Measurements from ENCODE around the gene WNT11.

WNT11 gene

DNA sequence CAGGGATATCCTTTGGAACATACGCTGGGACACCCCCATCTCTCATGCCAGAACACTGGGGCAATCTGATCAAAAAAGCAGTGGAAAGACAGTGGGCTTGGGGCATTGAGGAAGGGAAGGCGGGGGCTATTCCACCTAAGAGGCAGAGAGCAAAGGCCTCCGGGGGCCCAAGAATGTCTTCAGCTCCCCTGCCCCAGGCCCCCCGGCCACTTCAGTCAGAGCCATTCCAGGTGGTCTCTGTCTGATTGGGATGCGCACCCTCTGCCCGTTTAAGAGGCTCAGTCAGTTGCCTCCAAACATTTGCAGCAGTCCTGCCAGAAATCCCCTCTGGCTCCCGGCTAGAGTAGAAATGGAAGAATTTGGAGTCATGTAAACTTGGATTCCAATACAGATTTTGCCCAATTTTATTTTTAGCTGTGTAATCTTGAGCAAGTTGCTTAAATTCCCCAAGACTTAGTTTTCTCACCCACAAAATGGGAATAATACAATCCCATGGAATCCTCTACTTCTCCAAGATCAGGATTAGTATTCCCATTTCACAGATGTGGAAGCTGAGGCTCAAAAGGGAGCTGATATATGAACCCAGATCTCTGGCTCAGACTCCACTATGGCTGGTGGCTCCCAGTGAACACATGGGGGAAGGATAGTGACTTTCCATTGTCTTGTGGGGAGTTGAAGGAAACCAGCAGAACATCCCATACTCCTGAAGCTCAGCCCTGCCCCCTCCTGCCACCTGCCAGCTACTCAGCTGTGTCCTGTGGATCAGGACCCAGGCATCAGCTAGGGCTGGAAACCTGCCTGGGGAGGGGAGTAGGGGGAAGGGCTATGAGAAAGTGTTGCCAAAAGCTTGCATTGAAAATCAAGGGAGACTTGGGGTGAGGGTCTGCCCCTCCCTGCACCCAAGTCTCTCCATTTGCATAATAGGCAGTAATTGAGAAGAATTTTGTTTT, 6.1 kb upstream of the WNT11 start:
- H3K4me3 ChIP-seq (ENCODE audit: low read depth, low read length) = no peak overlapping the region
- TF ChIP-seq, protein P1, sequence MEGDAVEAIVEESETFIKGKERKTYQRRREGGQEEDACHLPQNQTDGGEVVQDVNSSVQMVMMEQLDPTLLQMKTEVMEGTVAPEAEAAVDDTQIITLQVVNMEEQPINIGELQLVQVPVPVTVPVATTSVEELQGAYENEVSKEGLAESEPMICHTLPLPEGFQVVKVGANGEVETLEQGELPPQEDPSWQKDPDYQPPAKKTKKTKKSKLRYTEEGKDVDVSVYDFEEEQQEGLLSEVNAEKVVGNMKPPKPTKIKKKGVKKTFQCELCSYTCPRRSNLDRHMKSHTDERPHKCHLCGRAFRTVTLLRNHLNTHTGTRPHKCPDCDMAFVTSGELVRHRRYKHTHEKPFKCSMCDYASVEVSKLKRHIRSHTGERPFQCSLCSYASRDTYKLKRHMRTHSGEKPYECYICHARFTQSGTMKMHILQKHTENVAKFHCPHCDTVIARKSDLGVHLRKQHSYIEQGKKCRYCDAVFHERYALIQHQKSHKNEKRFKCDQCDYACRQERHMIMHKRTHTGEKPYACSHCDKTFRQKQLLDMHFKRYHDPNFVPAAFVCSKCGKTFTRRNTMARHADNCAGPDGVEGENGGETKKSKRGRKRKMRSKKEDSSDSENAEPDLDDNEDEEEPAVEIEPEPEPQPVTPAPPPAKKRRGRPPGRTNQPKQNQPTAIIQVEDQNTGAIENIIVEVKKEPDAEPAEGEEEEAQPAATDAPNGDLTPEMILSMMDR (IDR thresholded peaks at IDR 0.05; ENCODE audit: low read depth, low read length) = no peak

DNA sequence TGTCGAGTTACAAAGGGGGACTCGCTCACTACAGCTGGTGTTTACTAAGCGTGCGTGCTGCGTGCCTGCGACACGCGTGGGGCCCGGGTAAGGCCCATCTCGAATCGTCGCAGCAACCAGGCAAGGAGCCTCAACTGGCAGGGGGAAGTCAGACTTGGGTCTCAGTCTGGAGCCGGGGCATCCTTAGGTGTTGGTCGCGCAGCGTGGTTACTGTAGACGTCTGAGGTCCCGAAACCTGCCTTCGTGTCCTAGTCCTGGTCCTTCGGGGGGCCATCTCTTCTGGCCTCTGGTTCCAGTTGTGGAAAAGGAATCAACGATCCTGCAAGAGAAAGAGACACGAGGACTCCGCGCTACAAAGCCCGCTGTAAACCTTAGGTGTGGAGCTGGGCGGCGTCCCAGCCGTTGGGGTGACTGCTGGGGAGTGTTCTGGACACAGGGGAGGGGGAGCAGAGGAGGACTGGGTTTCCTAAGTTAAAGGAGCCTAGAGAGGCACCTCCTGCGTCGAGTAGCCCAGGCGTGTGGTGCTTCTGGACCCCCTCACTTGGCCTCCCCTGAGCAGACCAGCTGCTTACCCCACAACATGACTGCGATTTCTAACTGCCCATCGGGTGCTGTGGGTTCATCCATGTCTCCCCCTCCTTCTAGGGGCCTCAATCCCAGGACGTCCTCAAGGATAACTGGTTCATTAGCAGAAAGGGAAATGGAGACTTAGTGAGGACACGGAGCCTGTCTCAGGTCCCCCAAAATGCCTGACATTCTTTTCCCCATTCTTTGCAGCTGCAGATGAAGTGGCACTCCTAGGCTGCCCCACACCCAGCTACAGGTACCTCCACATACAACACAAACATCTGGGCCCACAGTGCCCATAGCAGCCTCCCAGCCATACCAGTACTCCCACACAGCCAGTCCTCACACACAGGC, 4.9 kb upstream of the WNT11 start:
- TF ChIP-seq, protein P1 (IDR thresholded peaks at IDR 0.05; ENCODE audit: low read depth, low read length) = no peak
- no peak overlapping the region for H3K4me3 ChIP-seq (ENCODE audit: low read depth, low read length)

DNA sequence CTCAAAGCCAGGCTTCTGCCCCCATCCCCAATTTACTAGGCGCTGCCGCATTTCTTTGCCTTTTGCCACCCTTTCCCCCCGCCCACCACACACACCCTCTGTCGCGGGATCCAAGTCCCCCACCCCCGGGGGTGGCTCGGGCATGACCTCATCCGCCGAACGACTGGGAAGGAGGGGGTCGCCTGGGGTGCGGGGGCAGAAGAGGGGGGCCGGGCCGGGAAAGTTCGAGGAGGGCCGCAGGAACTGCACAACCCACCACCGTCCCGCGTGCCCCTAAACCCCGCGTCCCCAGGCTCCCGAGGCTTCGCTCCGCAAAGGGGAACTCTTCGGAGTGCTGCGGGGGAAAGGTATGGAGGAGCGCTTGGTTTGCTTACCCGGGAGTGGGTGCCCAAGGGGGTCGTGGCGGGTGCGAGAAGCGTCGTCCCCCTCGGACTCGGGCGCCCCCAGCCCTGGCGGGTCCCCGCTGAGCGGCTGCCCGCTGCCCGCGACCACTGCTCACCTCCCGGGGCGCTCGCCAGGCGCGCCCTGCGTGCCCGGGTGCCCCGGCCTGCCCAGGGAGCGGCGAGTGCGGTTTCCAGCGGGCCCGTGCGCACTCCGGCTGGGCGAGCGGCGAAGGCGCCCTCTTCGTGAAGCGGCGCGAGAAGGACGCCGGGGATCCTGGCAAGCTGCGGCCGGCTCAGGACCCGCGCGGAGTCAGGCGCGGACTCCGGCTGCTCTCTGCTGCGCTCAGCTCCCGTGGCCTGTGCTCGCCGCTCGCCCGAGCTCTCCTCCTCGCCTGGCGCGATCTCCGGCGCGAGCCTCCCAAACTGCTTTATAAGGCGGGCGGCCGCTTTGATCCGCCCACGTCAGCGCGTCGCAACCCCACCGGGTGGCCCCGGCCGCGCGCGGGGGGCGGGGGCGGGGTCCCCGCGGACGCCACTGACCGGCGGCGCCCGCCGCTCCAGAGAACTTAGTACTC, 4.0 kb upstream of the WNT11 start:
- peak overlapping the region; percentile 14; the same call in 1 of the 2 replicates for H3K4me3 ChIP-seq (ENCODE audit: low read depth, low read length)
- TF ChIP-seq, protein P1 (IDR thresholded peaks at IDR 0.05; ENCODE audit: low read depth, low read length) = no peak

DNA sequence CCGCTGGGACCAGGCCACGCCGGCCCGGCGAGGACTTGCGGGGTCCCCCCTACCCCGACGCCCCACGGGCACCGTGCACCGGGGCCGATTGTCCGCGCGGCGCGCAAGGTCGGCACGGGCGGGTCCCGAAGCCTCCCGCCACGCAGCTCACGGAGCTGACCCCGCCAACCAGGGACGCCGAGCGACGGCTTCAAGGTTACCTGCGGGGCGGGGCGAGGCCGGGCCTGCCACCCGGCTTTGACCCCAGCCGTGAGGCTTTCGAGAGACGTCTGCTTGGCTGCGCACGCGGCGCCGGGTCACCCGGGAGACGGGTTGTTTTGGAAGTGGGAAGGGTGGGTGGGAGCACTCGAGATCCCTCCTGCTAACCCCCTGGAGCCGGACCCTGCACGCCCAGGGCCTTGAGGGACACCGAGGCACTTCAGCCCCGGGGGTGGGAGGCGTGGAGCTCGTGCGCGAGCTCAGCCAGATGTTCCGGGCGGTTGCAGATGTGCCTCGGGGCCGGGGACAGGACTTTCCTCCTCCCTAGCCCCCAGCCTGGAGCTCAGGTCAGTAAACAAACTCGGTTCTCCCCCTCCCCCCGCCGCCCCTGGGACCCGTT, 3.2 kb upstream of the WNT11 start:
- peak overlapping the region; percentile 39; the same call in 1 of the 2 replicates for H3K4me3 ChIP-seq (ENCODE audit: low read depth, low read length)
- TF ChIP-seq, protein P1 (IDR thresholded peaks at IDR 0.05; ENCODE audit: low read depth, low read length) = no peak

DNA sequence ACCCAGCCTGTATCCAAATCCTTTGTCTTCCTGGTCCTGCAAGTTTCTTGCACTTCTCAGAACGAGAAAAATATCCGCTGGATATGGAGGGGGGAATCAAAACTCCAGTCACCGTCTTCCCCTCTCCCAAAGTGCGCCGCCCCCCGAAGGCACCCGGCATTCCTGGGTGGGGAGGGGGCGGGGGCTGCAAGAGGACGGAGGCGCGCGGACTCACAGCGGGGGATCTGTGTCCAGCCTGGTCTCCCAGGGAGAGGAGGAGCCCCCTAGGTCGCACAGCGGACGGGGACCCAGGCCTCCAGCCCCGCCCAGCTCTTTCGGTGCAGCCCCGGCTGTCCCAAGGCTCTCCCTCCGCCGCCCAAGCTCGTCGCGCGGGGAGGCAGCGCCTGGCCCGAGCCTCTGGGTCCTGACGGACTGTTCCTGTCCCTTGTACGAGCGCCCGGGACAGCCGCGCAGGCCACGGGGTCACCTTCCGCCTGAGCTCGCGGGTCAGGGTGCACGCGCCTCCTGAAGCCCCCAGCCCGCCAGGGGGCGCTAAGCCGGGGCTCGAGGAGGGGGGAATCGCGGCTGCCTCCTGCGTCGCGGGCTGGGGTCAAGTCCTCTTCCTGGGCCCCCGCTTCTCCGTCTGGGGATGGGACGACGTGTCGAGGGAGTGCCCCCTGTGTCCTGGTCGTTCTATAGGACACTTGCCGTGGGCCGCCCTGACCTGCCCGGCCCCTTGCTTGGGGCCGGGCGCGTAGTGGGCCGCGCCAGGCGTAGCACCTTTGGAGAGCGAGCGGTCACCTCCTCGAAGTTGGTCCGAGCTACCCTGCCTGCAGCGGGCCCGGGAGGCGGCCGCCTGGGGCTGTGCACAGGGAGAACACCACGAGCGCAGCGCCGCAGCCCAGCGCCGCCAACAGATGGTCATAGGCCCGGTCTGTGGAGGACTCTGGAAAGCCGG, 2.4 kb upstream of the WNT11 start:
- TF ChIP-seq, protein P1 (IDR thresholded peaks at IDR 0.05; ENCODE audit: low read depth, low read length) = peak; percentile 69
- peak overlapping the region; percentile 39 for H3K4me3 ChIP-seq (ENCODE audit: low read depth, low read length)
